Breast epithelium (tissue), 3 donors: ENCODE results near the gene FSIP1.

Source experiments
- POLR2A ChIP-seq: fragments of 450-650 bp; IDR thresholded peaks from one replicate; pipeline ENCODE4 v1.6.1; 2016; ENCODE audit warnings: antibody characterized with exemption, mild to moderate bottlenecking, moderate library complexity
- POLR2AphosphoS5 ChIP-seq, 3 donors: sonication (generic); formaldehyde crosslinking; IDR thresholded peaks; one replicate each; pipeline ENCODE4 v1.6.1; 2017; ENCODE audit warnings: antibody characterized with exemption in 3 of 3
- TF ChIP-seq, protein P1 (sequence below), 3 donors: fragments of 450-650 bp; IDR thresholded peaks; one replicate each; pipeline ENCODE4 v1.5.1; 2016 to 2017; ENCODE audit warnings: antibody characterized with exemption in 3 of 3, mild to moderate bottlenecking in 3 of 3, moderate library complexity in 3 of 3

GRCh38 chr15:39728845-39729244 lies 53.8 kb downstream of the FSIP1 start:
- TF ChIP-seq POLR2A (no peak), POLR2AphosphoS5 (IDR thresholded peaks at IDR 0.05) (no peak)
- TF ChIP-seq, protein P1, sequence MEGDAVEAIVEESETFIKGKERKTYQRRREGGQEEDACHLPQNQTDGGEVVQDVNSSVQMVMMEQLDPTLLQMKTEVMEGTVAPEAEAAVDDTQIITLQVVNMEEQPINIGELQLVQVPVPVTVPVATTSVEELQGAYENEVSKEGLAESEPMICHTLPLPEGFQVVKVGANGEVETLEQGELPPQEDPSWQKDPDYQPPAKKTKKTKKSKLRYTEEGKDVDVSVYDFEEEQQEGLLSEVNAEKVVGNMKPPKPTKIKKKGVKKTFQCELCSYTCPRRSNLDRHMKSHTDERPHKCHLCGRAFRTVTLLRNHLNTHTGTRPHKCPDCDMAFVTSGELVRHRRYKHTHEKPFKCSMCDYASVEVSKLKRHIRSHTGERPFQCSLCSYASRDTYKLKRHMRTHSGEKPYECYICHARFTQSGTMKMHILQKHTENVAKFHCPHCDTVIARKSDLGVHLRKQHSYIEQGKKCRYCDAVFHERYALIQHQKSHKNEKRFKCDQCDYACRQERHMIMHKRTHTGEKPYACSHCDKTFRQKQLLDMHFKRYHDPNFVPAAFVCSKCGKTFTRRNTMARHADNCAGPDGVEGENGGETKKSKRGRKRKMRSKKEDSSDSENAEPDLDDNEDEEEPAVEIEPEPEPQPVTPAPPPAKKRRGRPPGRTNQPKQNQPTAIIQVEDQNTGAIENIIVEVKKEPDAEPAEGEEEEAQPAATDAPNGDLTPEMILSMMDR (IDR thresholded peaks at IDR 0.05) = no peak
